H1 (cell line): ENCODE results near the gene COL21A1. TPM values are rescaled to one million over a fixed set of nuclear protein-coding genes. Genes with fewer than 3 reads are reported as not detected.

Experiments
- BACH1 ChIP-seq: IDR thresholded peaks from 2 replicates; pipeline ENCODE4 v1.6.1; 2012; ENCODE audit warnings: low read length, improper control_type of control experiment
- BRCA1 ChIP-seq: IDR thresholded peaks from 2 replicates; pipeline ENCODE4 v1.6.1; 2012; ENCODE audit warnings: low read depth, low read length, improper control_type of control experiment
- CTCF ChIP-seq, 3 experiments: IDR thresholded peaks; 1 replicate in 2 of 3; 2 replicates in 1 of 3; pipeline versions ENCODE4 v1.5.1 to v1.6.1; 2011; ENCODE audit warnings: low read length in 3 of 3, mild to moderate bottlenecking in 3 of 3, inconsistent platforms in 2 of 3, low read depth in 1 of 3, moderate library complexity in 1 of 3; ENCODE audit not compliant: insufficient read depth in 1 of 3; ENCODE audit errors: control extremely low read depth in 1 of 3
- RBBP5 ChIP-seq: IDR thresholded peaks from 2 replicates; pipeline ENCODE4 v1.7.1; 2012; ENCODE audit warnings: low read depth, mild to moderate bottlenecking, inconsistent platforms, low read length, moderate library complexity, borderline replicate concordance
- SIRT6 ChIP-seq: IDR thresholded peaks from one replicate; pipeline ENCODE4 v1.7.1; 2012; ENCODE audit warnings: low read length, inconsistent platforms
- TAF1 ChIP-seq: IDR thresholded peaks from 2 replicates; pipeline ENCODE4 v1.6.1; 2011; ENCODE audit warnings: mild to moderate bottlenecking, low read depth, low read length
- TBP ChIP-seq: IDR thresholded peaks from 2 replicates; pipeline ENCODE4 v1.6.1; 2011; ENCODE audit warnings: low read depth, low read length, improper control_type of control experiment
- polyA plus RNA-seq, 7 experiments: library from polyadenylated mRNA; depleted of rRNA in 3 of 7; stranded (reverse) in 5 of 7; unstranded in 2 of 7; fragments of >200 nt in 5 of 7; fragments of 200-250 nt in 2 of 7; gene quantifications; 1 replicate in 5 of 7; 2 replicates in 1 of 7; 4 replicates in 1 of 7; pipeline versions ENCODE4 v1.2.1 to v1.2.3, GENCODE V29; 2011 to 2013; ENCODE audit warnings: missing spikeins in 2 of 7, mixed read lengths in 2 of 7
- total RNA-seq: library from RNA; stranded (reverse); fragmentation: NEBNext Ultra II Directional; extraction: Animal tissue kit (Norgen Biotek cat#: 25700); gene quantifications from 2 replicates; pipeline ENCODE4 v1.2.1, GENCODE V29; 2021
- TF ChIP-seq, protein P1 (sequence below): IDR thresholded peaks from 2 replicates; pipeline ENCODE4 v1.6.1; 2012; ENCODE audit warnings: inconsistent platforms

COL21A1 gene
- total and polyA plus RNA-seq, 2 of the 8 experiments (the other 6 are each of a cell fraction or from before 2014, with no cell fraction given), result 1.6 to 3.4 TPM

GRCh38 chr6:56096541-56096940, 150.8 kb downstream of the COL21A1 start (continued):
- TF ChIP-seq CTCF (IDR thresholded peaks at IDR 0.05; ENCODE audit: control extremely low read depth in 1 of 3, insufficient read depth in 1 of 3, low read depth in 1 of 3, low read length in 3 of 3), result no peak
- no peak for TF ChIP-seq TBP
- TF ChIP-seq TAF1, result no peak
- no peak for TF ChIP-seq SIRT6
- TF ChIP-seq, protein P1, sequence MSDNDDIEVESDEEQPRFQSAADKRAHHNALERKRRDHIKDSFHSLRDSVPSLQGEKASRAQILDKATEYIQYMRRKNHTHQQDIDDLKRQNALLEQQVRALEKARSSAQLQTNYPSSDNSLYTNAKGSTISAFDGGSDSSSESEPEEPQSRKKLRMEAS, result no peak
- TF ChIP-seq BRCA1, result no peak
- TF ChIP-seq BACH1, result no peak
- no peak for TF ChIP-seq RBBP5
- TF ChIP-seq, all 59 proteins: peak for 0
